Right lobe of liver (tissue), 6 donors: ENCODE measurements around the gene MAF. TPM values are rescaled to one million over a fixed set of nuclear protein-coding genes. Genes with fewer than 3 reads are reported as not detected.

Experiments
- ATAC-seq, 4 donors: fragments of 200-7000 bp; cut with Tn5 transposase; one replicate each; pipeline ENCODE4 v1.9.1; 2020; ENCODE audit warnings: mild to moderate bottlenecking in 4 of 4, moderate library complexity in 4 of 4
- DNase-seq, 3 donors: peaks; one replicate each; pipeline ENCODE4 v3.0.0-alpha.2; 2020
- H3K27ac ChIP-seq, 3 donors: fragments of 200-600 bp; one replicate each; pipeline ENCODE4 v1.8.0; 2022
- H3K27me3 ChIP-seq, 2 donors: fragments of 200-600 bp; one replicate each; pipeline ENCODE4 v1.8.0; 2022
- H3K36me3 ChIP-seq, 4 donors: fragments of 200-600 bp; sonication (generic) in 1 of 4; one replicate each; pipeline versions ENCODE4 v1.5.1 to v1.8.0; 2017 to 2022; ENCODE audit warnings: control low read depth in 1 of 4
- H3K4me1 ChIP-seq, 4 donors: fragments of 200-600 bp; sonication (generic) in 1 of 4; one replicate each; pipeline versions ENCODE4 v1.5.1 to v1.8.0; 2017 to 2022; ENCODE audit warnings: control low read depth in 1 of 4
- H3K4me3 ChIP-seq, 3 donors: fragments of 200-600 bp; one replicate each; pipeline ENCODE4 v1.8.0; 2022
- H3K9me3 ChIP-seq, 4 donors: fragments of 200-600 bp; sonication (generic) in 1 of 4; one replicate each; pipeline versions ENCODE4 v1.5.1 to v1.8.0; 2017 to 2022; ENCODE audit warnings: control low read depth in 1 of 4
- POLR2A ChIP-seq: fragments of 450-650 bp; IDR thresholded peaks from one replicate; pipeline ENCODE4 v1.6.1; 2017; ENCODE audit warnings: antibody characterized with exemption, mild to moderate bottlenecking
- WGBS: methylation state at CpG from one replicate; pipeline ENCODE4 v1.1.6; 2018; ENCODE audit warnings: low coverage, low lambda C conversion rate; ENCODE audit not compliant: insufficient coverage; ENCODE audit errors: missing lambda C conversion rate; 5-methylcytosine and 5-hydroxymethylcytosine counted together
- intact Hi-C, 2 donors: fragments of 100-400 bp; cut with DNase I; formaldehyde crosslinking; loops; one replicate each; pipeline versions ENCODE4 v1.11.2 to v1.14.1; 2022
- total RNA-seq, 6 experiments: library from RNA; depleted of rRNA in 2 of 6; stranded (reverse); fragments of >200 nt in 2 of 6; fragmentation: NEBNext Ultra II Directional in 3 of 6; extraction: Animal tissue kit (Norgen Biotek cat#: 25700) in 3 of 6; gene quantifications; one replicate each; pipeline versions ENCODE4 v1.1.0 to v1.2.4, GENCODE V29; 2016 to 2023
- TF ChIP-seq, protein P1 (sequence below), 4 donors: fragments of 200-600 bp in 3 of 4; fragments of 450-650 bp in 1 of 4; IDR thresholded peaks; one replicate each; pipeline versions ENCODE4 v1.5.1 to v1.8.0; 2016 to 2022; ENCODE audit warnings: antibody characterized with exemption in 4 of 4, mild to moderate bottlenecking in 2 of 4
- donor health status: DM: no; HTN: yes; CAD: no.
- donor health status: DM: no; HTN: no; CAD: no.
- donor health status: DM: no; HTN: no; CAD: no.
- donor health status: DM: no; HTN: yes; CAD: no.
- donor health status: DM: no; HTN: yes; CAD: no.

MAF gene
- total RNA-seq, 6 experiments from 2014 or later = 19.0 to 43.8 (median 27.7) TPM

DNA sequence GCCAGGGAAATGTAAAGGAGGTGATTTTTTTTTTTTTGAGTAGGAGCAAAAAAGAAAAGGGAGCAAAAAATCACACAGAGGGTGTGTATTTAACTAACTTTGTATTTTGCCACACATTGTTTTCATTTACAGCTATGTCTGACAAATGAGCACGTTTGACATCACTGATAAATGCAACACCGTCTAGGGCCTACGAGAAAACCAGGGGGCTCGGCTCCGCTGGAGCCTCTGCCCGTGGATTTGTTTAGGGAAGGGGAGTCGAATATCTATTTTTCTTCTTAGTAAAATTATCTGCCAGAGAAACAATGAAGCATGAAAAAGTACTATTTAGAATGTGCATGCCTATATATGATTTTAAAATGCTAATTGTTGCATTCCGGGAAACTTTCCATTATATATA, 6.8 kb downstream of the MAF start:
- Histone ChIP-seq H3K36me3 (no peaks in the 10 kb centered on the region), H3K27ac (peak overlapping the region; percentile 35 to 91 (median 85)), H3K9me3 (no peaks in the 10 kb centered on the region), H3K4me1 (peaks cover 0 to 54% (median 9%) of the 10 kb centered on the region in 4 donors), H3K4me3 (peak overlapping the region in 1 of 3 donors; percentile 20), H3K27me3 (no peaks in the 10 kb centered on the region)
- intact Hi-C loops = no loop called here
- WGBS = 55% methylated on average over 8 of the region's 8 CpGs
- no peak for ATAC-seq
- no peak for TF ChIP-seq POLR2A
- TF ChIP-seq, protein P1, sequence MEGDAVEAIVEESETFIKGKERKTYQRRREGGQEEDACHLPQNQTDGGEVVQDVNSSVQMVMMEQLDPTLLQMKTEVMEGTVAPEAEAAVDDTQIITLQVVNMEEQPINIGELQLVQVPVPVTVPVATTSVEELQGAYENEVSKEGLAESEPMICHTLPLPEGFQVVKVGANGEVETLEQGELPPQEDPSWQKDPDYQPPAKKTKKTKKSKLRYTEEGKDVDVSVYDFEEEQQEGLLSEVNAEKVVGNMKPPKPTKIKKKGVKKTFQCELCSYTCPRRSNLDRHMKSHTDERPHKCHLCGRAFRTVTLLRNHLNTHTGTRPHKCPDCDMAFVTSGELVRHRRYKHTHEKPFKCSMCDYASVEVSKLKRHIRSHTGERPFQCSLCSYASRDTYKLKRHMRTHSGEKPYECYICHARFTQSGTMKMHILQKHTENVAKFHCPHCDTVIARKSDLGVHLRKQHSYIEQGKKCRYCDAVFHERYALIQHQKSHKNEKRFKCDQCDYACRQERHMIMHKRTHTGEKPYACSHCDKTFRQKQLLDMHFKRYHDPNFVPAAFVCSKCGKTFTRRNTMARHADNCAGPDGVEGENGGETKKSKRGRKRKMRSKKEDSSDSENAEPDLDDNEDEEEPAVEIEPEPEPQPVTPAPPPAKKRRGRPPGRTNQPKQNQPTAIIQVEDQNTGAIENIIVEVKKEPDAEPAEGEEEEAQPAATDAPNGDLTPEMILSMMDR (IDR thresholded peaks at IDR 0.05) = no peak
- DNase-seq = no peak

DNA sequence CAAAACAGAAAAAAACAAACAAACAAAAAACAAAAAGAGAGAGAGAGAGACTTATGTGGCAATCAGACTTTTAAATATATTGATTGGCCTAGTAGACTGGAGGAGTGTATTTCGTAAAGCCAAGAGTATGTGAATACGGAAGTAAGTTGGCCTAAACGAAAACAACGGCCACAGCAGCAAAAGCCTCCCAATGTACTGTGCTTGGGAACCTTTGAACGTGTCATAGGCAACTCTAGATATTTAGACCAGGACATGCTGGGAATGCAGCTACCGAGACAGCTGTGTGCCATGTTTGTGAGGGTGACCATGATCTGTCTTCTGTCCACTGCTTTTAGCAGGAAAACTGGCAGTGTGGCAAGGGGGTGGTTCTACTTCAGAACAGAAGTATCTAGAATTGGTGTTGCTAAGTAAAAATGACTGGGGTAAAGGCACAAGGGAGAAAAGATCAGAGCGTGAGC, 7.4 kb downstream of the MAF start:
- Histone ChIP-seq H3K36me3 (no peaks in the 10 kb centered on the region), H3K4me1 (peaks cover 0 to 60% (median 9%) of the 10 kb centered on the region in 4 donors), H3K4me3 (peak overlapping the region in 2 of 3 donors; percentile 13 to 20), H3K27me3 (no peaks in the 10 kb centered on the region), H3K9me3 (no peaks in the 10 kb centered on the region), H3K27ac (peak overlapping the region; percentile 35 to 91 (median 85))
- TF ChIP-seq, protein P1 (IDR thresholded peaks at IDR 0.05) = no peak
- TF ChIP-seq POLR2A = peak; percentile 59
- 6% methylated on average over 7 of the region's 7 CpGs for WGBS
- peak; percentile 30 to 66 (median 53) for DNase-seq
- peak; percentile 74 to 90 (median 78) for ATAC-seq
- intact Hi-C loops = no loop called here

DNA sequence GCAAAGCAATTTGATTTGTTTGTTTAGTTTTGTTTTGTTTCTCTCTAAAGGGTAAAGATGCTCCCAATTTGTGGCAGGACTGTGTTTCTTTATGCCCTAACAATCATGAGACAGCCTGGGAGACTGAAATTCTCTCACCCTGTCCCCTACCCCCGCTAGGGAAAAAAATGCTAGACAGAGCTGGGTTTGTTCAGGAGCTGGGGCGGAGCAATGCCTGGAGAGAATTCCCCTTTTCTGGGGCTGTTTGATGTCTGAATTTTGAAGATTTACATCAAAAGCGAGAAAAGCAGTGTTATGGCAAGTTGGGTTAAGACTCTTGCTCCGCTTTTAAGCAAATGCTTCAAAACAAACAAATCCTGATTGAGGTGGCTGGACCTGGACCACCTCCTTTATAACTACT, 8.4 kb downstream of the MAF start:
- Histone ChIP-seq H3K4me1 (peaks cover 0 to 68% (median 9%) of the 10 kb centered on the region in 4 donors), H3K36me3 (no peaks in the 10 kb centered on the region), H3K27ac (peak overlapping the region; percentile 35 to 91 (median 85)), H3K9me3 (no peaks in the 10 kb centered on the region), H3K27me3 (no peaks in the 10 kb centered on the region), H3K4me3 (no peak overlapping the region)
- DNase-seq (no peak), ATAC-seq (no peak)
- TF ChIP-seq, protein P1 (IDR thresholded peaks at IDR 0.05) = no peak
- TF ChIP-seq POLR2A = no peak
- intact Hi-C loops = no loop called here
- WGBS = 70% methylated on average over 4 of the region's 4 CpGs

DNA sequence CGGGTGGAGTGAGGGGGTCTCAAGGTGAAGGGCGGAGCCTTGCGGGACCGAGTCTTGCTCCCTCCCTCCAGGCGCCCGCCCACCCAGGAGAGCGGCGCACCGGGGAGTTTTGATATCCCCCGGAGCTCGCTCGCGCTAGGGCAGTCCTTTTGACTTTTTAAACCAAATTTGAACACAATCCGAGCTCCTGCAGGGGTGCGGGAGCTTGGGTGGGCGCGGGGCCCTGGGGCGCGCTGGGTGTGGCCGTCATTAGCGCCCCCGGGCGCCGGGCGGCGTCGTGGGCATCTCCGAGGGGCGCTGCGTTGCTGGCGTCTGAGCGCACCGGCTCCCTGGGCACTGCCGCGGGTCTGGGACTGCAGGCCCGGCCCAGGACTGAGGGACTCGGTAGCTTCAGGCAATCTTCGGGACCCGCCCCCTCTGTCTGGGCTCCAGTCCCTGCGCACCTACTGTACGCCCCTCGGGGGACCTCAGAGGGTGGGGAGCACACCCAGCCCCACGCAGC, 10.9 kb downstream of the MAF start:
- intact Hi-C loops = no loop called here
- H3K4me3 ChIP-seq = peak overlapping the region; percentile 35 to 59 (median 53)
- no peak for TF ChIP-seq POLR2A
- TF ChIP-seq, protein P1 (IDR thresholded peaks at IDR 0.05) = peak in 1 of 4 donors; percentile 7
- ATAC-seq (peak; percentile 7 to 57 (median 16)), DNase-seq (peak in 1 of 3 donors; percentile 34)
- no peaks in the 10 kb centered on the region for H3K27me3 ChIP-seq
- peak overlapping the region in 2 of 3 donors; percentile 41 to 47 for H3K27ac ChIP-seq
- H3K4me1 ChIP-seq = peaks cover 0 to 54% (median 9%) of the 10 kb centered on the region in 4 donors
- 22% methylated on average over 1 of the region's 43 CpGs for WGBS
- H3K36me3 ChIP-seq = no peaks in the 10 kb centered on the region
- H3K9me3 ChIP-seq = no peaks in the 10 kb centered on the region
